Stimulated activated CD8-positive, alpha-beta memory T cell treated with anti-CD3 and anti-CD28 coated beads, Interleukin-15, amount 100 ng/mL, for 4 hours (primary cell): ENCODE results near the gene IGFALS.

Experiments used
- DNase-seq, 2 donors: peaks; one replicate each; pipeline ENCODE4 v3.0.0-alpha.2; 2020; ENCODE audit warnings: low read depth in 2 of 2

IGFALS gene

GRCh38 chr16:1766231-1766630 is 27.3 kb downstream of the IGFALS start:
- no peak for DNase-seq

GRCh38 chr16:1765826-1766225 is 27.7 kb downstream of the IGFALS start:
- no peak for DNase-seq

GRCh38 chr16:1764971-1765370 is 28.5 kb downstream of the IGFALS start:
- DNase-seq: no peak

GRCh38 chr16:1763521-1764511 is 29.7 kb downstream of the IGFALS start:
- no peak for DNase-seq

- no peak for DNase-seq
Observed at GRCh38 chr16:1762879-1763520, 30.5 kb downstream of the IGFALS start.

- no peak for DNase-seq
Observed at GRCh38 chr16:1762196-1762878, 31.2 kb downstream of the IGFALS start.

GRCh38 chr16:1761751-1762150 is 31.8 kb downstream of the IGFALS start:
- no peak for DNase-seq

- no peak for DNase-seq
Observed at GRCh38 chr16:1760911-1761310, 32.6 kb downstream of the IGFALS start.

- no peak for DNase-seq
Observed at GRCh38 chr16:1759511-1759910, 34.0 kb downstream of the IGFALS start.

GRCh38 chr16:1758923-1759322 is 34.6 kb downstream of the IGFALS start:
- no peak for DNase-seq

- no peak for DNase-seq
Observed at GRCh38 chr16:1757714-1758461, 35.6 kb downstream of the IGFALS start.

- DNase-seq: no peak
Observed at GRCh38 chr16:1754204-1754603, 39.3 kb downstream of the IGFALS start.

GRCh38 chr16:1752853-1753252 is 40.7 kb downstream of the IGFALS start:
- no peak for DNase-seq

- no peak for DNase-seq
Observed at GRCh38 chr16:1751946-1752345, 41.6 kb downstream of the IGFALS start.

GRCh38 chr16:1749152-1750117 is 44.1 kb downstream of the IGFALS start:
- no peak for DNase-seq

GRCh38 chr16:1747934-1748333 is 45.6 kb downstream of the IGFALS start:
- DNase-seq: no peak

- no peak for DNase-seq
Observed at GRCh38 chr16:1746693-1747195, 46.8 kb downstream of the IGFALS start.

GRCh38 chr16:1745900-1746692 is 47.4 kb downstream of the IGFALS start:
- no peak for DNase-seq

- no peak for DNase-seq
Observed at GRCh38 chr16:1745181-1745899, 48.2 kb downstream of the IGFALS start.
